Measurements from ENCODE around the gene OR5B12. TPM values are rescaled to one million over a fixed set of nuclear protein-coding genes. Genes with fewer than 3 reads are reported as not detected.

OR5B12 gene
- 0.26 TPM in 1 of 2 replicates, not detected in the other for total RNA-seq (2014; rRNA removed; shearing (Covaris generic); ENCODE audit: low replicate concordance)

DNA sequence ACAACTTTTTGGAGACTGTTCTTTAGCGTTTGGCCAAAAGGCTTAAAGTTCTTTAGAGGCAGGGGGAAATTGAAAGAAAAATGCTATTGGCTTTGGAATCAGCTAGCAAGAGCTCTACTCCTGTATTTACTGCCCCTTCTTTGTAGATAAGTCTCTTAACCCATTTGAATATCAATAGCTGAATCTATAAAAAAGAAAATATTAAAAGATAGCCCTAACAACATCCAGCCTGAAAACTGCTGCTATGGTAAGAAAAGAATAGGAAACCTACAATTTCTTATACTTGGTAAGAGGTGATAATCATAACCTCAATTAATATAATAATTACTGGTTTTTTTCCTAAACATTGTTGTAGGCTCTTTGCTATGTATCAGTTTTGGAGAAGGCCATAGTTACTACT, at the start of gene OR5B12:
Gene OR5B12 (minus strand): TSS at position 101 of the 400 bp plus-strand sequence. CDS start 2,085 bp downstream, outside the sequence.
- H3K9me3 ChIP-seq (ENCODE audit: low read length) = no peaks in the 10 kb centered on the region

DNA sequence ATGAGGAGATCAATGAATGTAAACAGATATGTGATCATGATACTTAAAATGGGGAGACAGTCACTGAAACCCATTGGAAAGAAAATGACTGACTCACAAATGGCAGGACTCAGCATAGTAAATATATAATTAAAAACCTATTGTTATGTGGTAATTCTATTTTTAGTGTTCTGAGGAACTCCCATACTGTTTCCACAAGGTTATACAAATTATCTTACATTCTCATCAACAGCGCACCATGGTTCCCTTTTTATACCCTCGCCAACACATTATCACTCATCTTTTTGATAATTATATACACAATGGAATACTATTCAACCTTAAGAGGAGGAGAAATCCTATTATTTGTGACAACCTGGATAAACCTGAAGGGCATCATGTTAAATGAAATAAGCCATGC, 48.8 kb upstream of the OR5B12 start:
- Histone ChIP-seq H2AFZ (ENCODE audit: low read length) (no peak overlapping the region), H3K4me3 (ENCODE audit: low read length) (no peak overlapping the region), H4K20me1 (ENCODE audit: insufficient read depth, low read depth, low read length) (no peaks in the 10 kb centered on the region), H3K9ac (ENCODE audit: low read length) (no peak overlapping the region), H3K36me3 (ENCODE audit: insufficient read depth, low read length) (peaks cover 9% of the 10 kb centered on the region; the same call in 1 of the 2 replicates), H3K27me3 (ENCODE audit: low read length) (no peaks in the 10 kb centered on the region), H3K27ac (ENCODE audit: low read length) (no peak overlapping the region), H3K9me2 (replicated peaks; ENCODE audit: insufficient read depth, low read length) (no peaks in the 10 kb centered on the region), H3K4me1 (ENCODE audit: low read length) (no peaks in the 10 kb centered on the region), H3K79me2 (ENCODE audit: low read length) (no peaks in the 10 kb centered on the region), H3K4me2 (ENCODE audit: low read depth, low read length, poor library complexity, severe bottlenecking) (no peak overlapping the region), H3K9me3 (ENCODE audit: low read length) (no peaks in the 10 kb centered on the region)
- DNase-seq = no peak

More for the DNA sequence above, at the start of gene OR5B12:
- no peak within 1 kb of the TSS for H3K4me3 ChIP-seq (ENCODE audit: low read length)
- H3K4me1 ChIP-seq (ENCODE audit: low read length) = no peaks in the 10 kb centered on the region
- H3K36me3 ChIP-seq (ENCODE audit: insufficient read depth, low read length) = no peaks in the 10 kb centered on the region
- no peak within 1 kb of the TSS for H3K9ac ChIP-seq (ENCODE audit: low read length)
- H2AFZ ChIP-seq (ENCODE audit: low read length) = no peak within 1 kb of the TSS
- H3K27me3 ChIP-seq (ENCODE audit: low read length) = no peaks in the 10 kb centered on the region
- no peak within 1 kb of the TSS for H3K4me2 ChIP-seq (ENCODE audit: low read depth, low read length, poor library complexity, severe bottlenecking)
- no peaks in the 10 kb centered on the region for H4K20me1 ChIP-seq (ENCODE audit: insufficient read depth, low read depth, low read length)
- DNase-seq = no peak
- H3K9me2 ChIP-seq (replicated peaks; ENCODE audit: insufficient read depth, low read length) = no peaks in the 10 kb centered on the region
- no peak within 1 kb of the TSS for H3K27ac ChIP-seq (ENCODE audit: low read length)
- H3K79me2 ChIP-seq (ENCODE audit: low read length) = no peaks in the 10 kb centered on the region

DNA sequence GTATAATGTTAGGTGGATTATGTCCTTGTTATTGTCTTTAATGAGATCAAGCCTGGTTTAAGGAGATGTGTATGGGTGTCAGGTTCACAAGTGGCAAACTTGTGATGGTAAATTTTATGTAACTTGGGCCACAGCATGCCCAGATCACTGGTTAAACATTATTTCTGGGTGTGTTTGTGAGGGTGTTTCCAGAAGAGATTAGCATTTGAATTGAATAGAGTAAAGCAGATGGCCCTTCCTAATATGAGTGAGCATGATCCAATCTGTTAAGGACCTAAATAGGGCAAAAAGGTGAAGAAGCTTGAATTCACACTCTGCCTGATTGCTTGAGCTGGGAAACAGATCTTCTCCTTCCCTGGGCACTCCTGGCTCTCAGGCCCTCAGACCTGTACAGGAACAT, 45.1 kb upstream of the OR5B12 start:
- H3K27ac ChIP-seq (ENCODE audit: low read length) = no peak overlapping the region
- DNase-seq = no peak
- no peaks in the 10 kb centered on the region for H3K27me3 ChIP-seq (ENCODE audit: low read length)
- H3K4me3 ChIP-seq (ENCODE audit: low read length) = no peak overlapping the region
- H3K4me1 ChIP-seq (ENCODE audit: low read length) = no peaks in the 10 kb centered on the region
- no peaks in the 10 kb centered on the region for H3K9me3 ChIP-seq (ENCODE audit: low read length)
- H3K4me2 ChIP-seq (ENCODE audit: low read depth, low read length, poor library complexity, severe bottlenecking) = no peak overlapping the region
- no peak overlapping the region for H3K9ac ChIP-seq (ENCODE audit: low read length)
- no peaks in the 10 kb centered on the region for H4K20me1 ChIP-seq (ENCODE audit: insufficient read depth, low read depth, low read length)
- H3K79me2 ChIP-seq (ENCODE audit: low read length) = no peaks in the 10 kb centered on the region
- no peak overlapping the region for H2AFZ ChIP-seq (ENCODE audit: low read length)
- H3K9me2 ChIP-seq (replicated peaks; ENCODE audit: insufficient read depth, low read length) = no peaks in the 10 kb centered on the region
- H3K36me3 ChIP-seq (ENCODE audit: insufficient read depth, low read length) = no peaks in the 10 kb centered on the region

DNA sequence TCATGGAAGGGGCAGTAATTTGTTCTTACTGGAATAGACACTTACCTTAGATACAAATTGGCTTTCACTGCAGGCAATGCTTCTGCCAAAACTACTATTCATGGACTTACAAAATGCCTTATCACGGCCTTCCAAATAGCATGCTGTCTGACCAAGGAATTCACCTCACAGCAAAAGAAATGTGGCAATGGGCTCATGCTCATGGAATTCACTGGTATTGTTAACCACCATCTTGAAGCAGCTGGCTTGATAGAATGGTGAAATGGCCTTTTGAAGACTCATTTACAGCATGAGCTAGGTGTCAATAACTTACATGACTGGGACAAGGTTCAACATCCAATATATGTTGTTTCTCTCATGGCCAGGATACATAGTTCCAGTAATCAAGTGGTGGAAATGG, 43.9 kb upstream of the OR5B12 start:
- H3K27ac ChIP-seq (ENCODE audit: low read length) = no peak overlapping the region
- H4K20me1 ChIP-seq (ENCODE audit: insufficient read depth, low read depth, low read length) = no peaks in the 10 kb centered on the region
- H3K36me3 ChIP-seq (ENCODE audit: insufficient read depth, low read length) = no peaks in the 10 kb centered on the region
- H3K9me3 ChIP-seq (ENCODE audit: low read length) = no peaks in the 10 kb centered on the region
- no peak for DNase-seq
- H3K4me1 ChIP-seq (ENCODE audit: low read length) = no peaks in the 10 kb centered on the region
- H3K4me3 ChIP-seq (ENCODE audit: low read length) = no peak overlapping the region
- H2AFZ ChIP-seq (ENCODE audit: low read length) = no peak overlapping the region
- H3K4me2 ChIP-seq (ENCODE audit: low read depth, low read length, poor library complexity, severe bottlenecking) = no peak overlapping the region
- H3K9me2 ChIP-seq (replicated peaks; ENCODE audit: insufficient read depth, low read length) = no peaks in the 10 kb centered on the region
- H3K9ac ChIP-seq (ENCODE audit: low read length) = no peak overlapping the region
- no peaks in the 10 kb centered on the region for H3K79me2 ChIP-seq (ENCODE audit: low read length)
- no peaks in the 10 kb centered on the region for H3K27me3 ChIP-seq (ENCODE audit: low read length)

DNA sequence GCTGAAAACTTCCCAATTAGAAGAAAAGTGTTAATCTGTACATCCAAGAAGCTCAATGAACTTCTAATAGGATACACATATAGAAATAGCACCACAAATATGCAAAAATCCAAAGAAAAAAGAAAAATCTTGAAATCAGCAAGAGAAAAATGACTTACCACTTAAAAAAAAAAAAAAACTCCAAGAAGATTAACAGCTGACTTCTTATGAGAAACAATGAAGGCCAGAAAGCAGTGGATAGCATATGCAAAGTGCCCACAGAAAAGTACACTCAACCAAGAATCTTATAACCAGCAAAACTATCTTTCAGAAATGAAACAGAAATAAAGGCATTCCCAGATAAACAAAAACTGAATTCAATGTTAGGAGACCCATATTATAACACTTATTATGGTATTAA, 29.9 kb upstream of the OR5B12 start:
- H3K9ac ChIP-seq (ENCODE audit: low read length) = no peak overlapping the region
- peaks cover 5% of the 10 kb centered on the region; the same call in 1 of the 2 replicates for H3K9me3 ChIP-seq (ENCODE audit: low read length)
- no peaks in the 10 kb centered on the region for H3K9me2 ChIP-seq (replicated peaks; ENCODE audit: insufficient read depth, low read length)
- H3K36me3 ChIP-seq (ENCODE audit: insufficient read depth, low read length) = no peaks in the 10 kb centered on the region
- no peak overlapping the region for H2AFZ ChIP-seq (ENCODE audit: low read length)
- no peak overlapping the region for H3K4me2 ChIP-seq (ENCODE audit: low read depth, low read length, poor library complexity, severe bottlenecking)
- H3K27ac ChIP-seq (ENCODE audit: low read length) = no peak overlapping the region
- no peaks in the 10 kb centered on the region for H3K4me1 ChIP-seq (ENCODE audit: low read length)
- H3K27me3 ChIP-seq (ENCODE audit: low read length) = no peaks in the 10 kb centered on the region
- no peak overlapping the region for H3K4me3 ChIP-seq (ENCODE audit: low read length)
- no peak for DNase-seq
- H3K79me2 ChIP-seq (ENCODE audit: low read length) = no peaks in the 10 kb centered on the region
- no peaks in the 10 kb centered on the region for H4K20me1 ChIP-seq (ENCODE audit: insufficient read depth, low read depth, low read length)

DNA sequence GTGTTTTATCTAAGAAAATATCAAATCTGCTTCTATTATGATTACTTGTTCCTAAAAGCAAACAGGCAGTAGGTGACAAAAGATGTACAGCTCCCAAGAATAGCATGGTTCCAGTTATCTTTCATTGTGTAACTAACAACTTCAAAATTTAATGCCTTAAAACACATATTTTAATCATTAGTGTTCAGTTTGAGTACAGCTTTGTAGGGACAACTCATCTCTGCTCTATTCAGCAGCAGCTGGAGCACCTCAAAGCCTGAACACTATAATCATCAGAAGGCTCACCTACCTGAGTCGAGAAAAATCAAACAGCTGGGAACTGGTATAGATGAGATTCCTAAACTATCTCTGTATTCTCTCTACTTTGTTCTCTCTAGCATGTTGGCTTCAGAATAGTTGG, 24.3 kb upstream of the OR5B12 start:
- Histone ChIP-seq H3K4me3 (ENCODE audit: low read length) (no peak overlapping the region), H3K4me2 (ENCODE audit: low read depth, low read length, poor library complexity, severe bottlenecking) (no peak overlapping the region), H3K9me2 (replicated peaks; ENCODE audit: insufficient read depth, low read length) (no peaks in the 10 kb centered on the region), H3K9ac (ENCODE audit: low read length) (no peak overlapping the region), H2AFZ (ENCODE audit: low read length) (no peak overlapping the region), H3K27ac (ENCODE audit: low read length) (no peak overlapping the region), H3K79me2 (ENCODE audit: low read length) (no peaks in the 10 kb centered on the region), H3K27me3 (ENCODE audit: low read length) (no peaks in the 10 kb centered on the region), H3K4me1 (ENCODE audit: low read length) (no peaks in the 10 kb centered on the region), H4K20me1 (ENCODE audit: insufficient read depth, low read depth, low read length) (no peaks in the 10 kb centered on the region), H3K36me3 (ENCODE audit: insufficient read depth, low read length) (no peaks in the 10 kb centered on the region), H3K9me3 (ENCODE audit: low read length) (no peaks in the 10 kb centered on the region; the same call in 1 of the 2 replicates)
- no peak for DNase-seq

DNA sequence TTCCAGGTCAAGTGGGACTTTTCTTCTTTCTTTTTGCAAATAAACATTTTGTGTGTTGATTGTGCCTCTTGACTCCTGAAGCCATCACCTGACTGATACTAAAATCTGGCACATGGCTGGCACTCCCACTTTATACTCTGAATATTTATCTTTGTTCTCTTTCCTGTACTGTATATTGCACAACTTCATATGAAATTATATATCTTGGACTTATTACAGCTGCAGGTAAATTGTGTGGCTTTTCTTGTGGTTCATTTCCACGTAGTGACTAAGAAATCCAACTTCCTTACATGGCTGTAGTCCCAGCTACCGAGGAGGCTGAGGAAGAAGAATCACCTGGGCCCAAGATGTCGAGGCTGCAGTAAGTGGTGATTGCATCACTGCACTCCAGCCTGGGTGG, 23.7 kb upstream of the OR5B12 start:
- Histone ChIP-seq H3K9ac (ENCODE audit: low read length) (no peak overlapping the region), H3K27ac (ENCODE audit: low read length) (no peak overlapping the region), H4K20me1 (ENCODE audit: insufficient read depth, low read depth, low read length) (no peaks in the 10 kb centered on the region), H3K4me3 (ENCODE audit: low read length) (no peak overlapping the region), H3K9me2 (replicated peaks; ENCODE audit: insufficient read depth, low read length) (no peaks in the 10 kb centered on the region), H3K79me2 (ENCODE audit: low read length) (no peaks in the 10 kb centered on the region), H3K9me3 (ENCODE audit: low read length) (no peaks in the 10 kb centered on the region), H3K4me2 (ENCODE audit: low read depth, low read length, poor library complexity, severe bottlenecking) (no peak overlapping the region), H2AFZ (ENCODE audit: low read length) (no peak overlapping the region), H3K4me1 (ENCODE audit: low read length) (no peaks in the 10 kb centered on the region), H3K27me3 (ENCODE audit: low read length) (no peaks in the 10 kb centered on the region), H3K36me3 (ENCODE audit: insufficient read depth, low read length) (no peaks in the 10 kb centered on the region)
- DNase-seq = no peak

DNA sequence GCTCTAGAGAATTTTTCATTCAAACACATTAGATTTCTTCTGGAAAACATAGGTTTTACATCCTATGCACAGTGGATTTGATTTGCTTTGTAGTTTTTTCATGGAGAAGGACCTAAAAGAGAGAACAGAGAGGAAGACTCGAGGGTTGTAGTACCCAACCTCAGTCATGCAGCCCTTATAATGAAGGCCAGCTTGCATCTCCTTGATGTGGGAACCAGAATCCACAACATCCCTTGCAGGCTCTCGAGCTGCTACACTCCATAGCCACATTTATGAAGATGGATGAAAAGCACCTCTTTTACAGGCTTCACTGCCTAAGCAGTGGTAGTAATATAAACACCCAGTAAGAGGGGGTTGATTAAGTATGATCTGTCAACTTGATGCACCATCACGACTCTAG, 9.5 kb upstream of the OR5B12 start:
- no peak for DNase-seq
- no peak overlapping the region for H3K27ac ChIP-seq (ENCODE audit: low read length)
- H3K27me3 ChIP-seq (ENCODE audit: low read length) = no peaks in the 10 kb centered on the region
- H3K4me3 ChIP-seq (ENCODE audit: low read length) = no peak overlapping the region
- no peak overlapping the region for H3K4me2 ChIP-seq (ENCODE audit: low read depth, low read length, poor library complexity, severe bottlenecking)
- H3K79me2 ChIP-seq (ENCODE audit: low read length) = no peaks in the 10 kb centered on the region
- no peaks in the 10 kb centered on the region for H4K20me1 ChIP-seq (ENCODE audit: insufficient read depth, low read depth, low read length)
- no peak overlapping the region for H3K9ac ChIP-seq (ENCODE audit: low read length)
- no peaks in the 10 kb centered on the region for H3K9me2 ChIP-seq (replicated peaks; ENCODE audit: insufficient read depth, low read length)
- no peaks in the 10 kb centered on the region for H3K9me3 ChIP-seq (ENCODE audit: low read length)
- H3K4me1 ChIP-seq (ENCODE audit: low read length) = no peaks in the 10 kb centered on the region
- no peaks in the 10 kb centered on the region for H3K36me3 ChIP-seq (ENCODE audit: insufficient read depth, low read length)
- no peak overlapping the region for H2AFZ ChIP-seq (ENCODE audit: low read length)

DNA sequence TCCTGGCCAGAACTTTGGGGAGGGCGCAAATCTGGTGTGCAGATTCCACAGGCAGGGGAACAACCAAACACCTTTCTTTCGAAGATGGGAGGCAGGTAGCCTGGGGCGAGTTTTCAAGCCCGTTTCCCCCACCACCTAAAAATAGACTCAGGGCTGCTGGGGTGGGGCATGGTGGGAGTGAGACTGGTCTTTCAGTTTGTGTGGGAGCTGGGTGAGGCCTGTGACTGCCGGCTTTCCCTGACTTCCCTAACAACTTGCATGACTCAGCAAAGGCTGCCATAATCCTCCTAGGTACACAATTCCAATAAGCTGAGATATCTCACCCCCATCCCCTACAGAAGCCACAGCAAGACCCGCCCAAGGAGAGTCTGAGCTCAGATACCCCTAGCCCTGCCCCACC, 4.3 kb upstream of the OR5B12 start:
- no peak overlapping the region for H3K4me2 ChIP-seq (ENCODE audit: low read depth, low read length, poor library complexity, severe bottlenecking)
- H3K36me3 ChIP-seq (ENCODE audit: insufficient read depth, low read length) = no peaks in the 10 kb centered on the region
- no peaks in the 10 kb centered on the region for H3K4me1 ChIP-seq (ENCODE audit: low read length)
- no peaks in the 10 kb centered on the region for H3K27me3 ChIP-seq (ENCODE audit: low read length)
- no peaks in the 10 kb centered on the region for H3K79me2 ChIP-seq (ENCODE audit: low read length)
- no peaks in the 10 kb centered on the region for H4K20me1 ChIP-seq (ENCODE audit: insufficient read depth, low read depth, low read length)
- no peak overlapping the region for H3K9ac ChIP-seq (ENCODE audit: low read length)
- H3K27ac ChIP-seq (ENCODE audit: low read length) = no peak overlapping the region
- H3K9me3 ChIP-seq (ENCODE audit: low read length) = no peaks in the 10 kb centered on the region
- DNase-seq = no peak
- H2AFZ ChIP-seq (ENCODE audit: low read length) = no peak overlapping the region
- no peak overlapping the region for H3K4me3 ChIP-seq (ENCODE audit: low read length)
- no peaks in the 10 kb centered on the region for H3K9me2 ChIP-seq (replicated peaks; ENCODE audit: insufficient read depth, low read length)

All from Karpas-422 (cell line).